HG03575 (cell line): ENCODE measurements around the gene SCAI.
A peak's percentile ranks its signal among the peaks of the same experiment; 100 is the strongest.
"Not testable (repeated sequence)": the region's sequence is repeated elsewhere in the genome, so short reads cannot be mapped to it uniquely, and the experiment has no call there.

Experiments used
- ATAC-seq: cut with Tn5 transposase; IDR thresholded peaks from one replicate; pipeline ENCODE4 v1.9.1; 2021; ENCODE audit not compliant: unreplicated experiment, insufficient number of reproducible peaks, low FRiP score; ENCODE audit errors: extremely low read depth

Gene SCAI

GRCh38 chr9:125143377-125144090 is at the start of gene SCAI:
Gene SCAI, minus strand, starts transcription at chr9:125143528. Its CDS starts 91 bp downstream, at chr9:125143437.
- peak; percentile 94 for ATAC-seq

GRCh38 chr9:125190361-125190801 is 47.1 kb upstream of the SCAI start:
- ATAC-seq: no peak

GRCh38 chr9:125189361-125190289 is 46.3 kb upstream of the SCAI start, which contains the start of gene PPP6C:
Gene PPP6C, minus strand, starts transcription at chr9:125189803. Its CDS starts 85 bp downstream, at chr9:125189718.
- ATAC-seq: peak; percentile 66

- ATAC-seq: no peak
These were observed 45.7 kb upstream of the SCAI start for GRCh38 chr9:125189011-125189360.

GRCh38 chr9:125183561-125183960 is 40.2 kb upstream of the SCAI start:
- ATAC-seq: no peak

- ATAC-seq: no peak
These were observed 39.7 kb upstream of the SCAI start for GRCh38 chr9:125183054-125183453.

GRCh38 chr9:125181756-125182155 is 38.4 kb upstream of the SCAI start:
- not testable (repeated sequence) for ATAC-seq

GRCh38 chr9:125180876-125181275 is 37.5 kb upstream of the SCAI start:
- no peak for ATAC-seq

GRCh38 chr9:125179776-125180175 is 36.4 kb upstream of the SCAI start:
- not testable (repeated sequence) for ATAC-seq

GRCh38 chr9:125177888-125178287 is 34.6 kb upstream of the SCAI start:
- ATAC-seq: no peak

GRCh38 chr9:125176636-125177035 is 33.3 kb upstream of the SCAI start:
- no peak for ATAC-seq

GRCh38 chr9:125172031-125172755 is 28.9 kb upstream of the SCAI start:
- ATAC-seq: no peak

GRCh38 chr9:125169895-125170294 is 26.6 kb upstream of the SCAI start:
- ATAC-seq: no peak

GRCh38 chr9:125166762-125167161 is 23.4 kb upstream of the SCAI start:
- no peak for ATAC-seq

GRCh38 chr9:125162891-125163290 is 19.6 kb upstream of the SCAI start:
- not testable (repeated sequence) for ATAC-seq

GRCh38 chr9:125161284-125161918 is 18.1 kb upstream of the SCAI start:
- no peak for ATAC-seq

- no peak for ATAC-seq
These were observed 17.4 kb upstream of the SCAI start for GRCh38 chr9:125160750-125161149.

GRCh38 chr9:125156551-125156950 is 13.2 kb upstream of the SCAI start:
- no peak for ATAC-seq
